H1 (cell line): ENCODE measurements around the gene SUPT4H1. TPM values are rescaled to one million over a fixed set of nuclear protein-coding genes. Genes with fewer than 3 reads are reported as not detected.

Experiments used
- ATF2 ChIP-seq: IDR thresholded peaks from 2 replicates; pipeline ENCODE4 v1.6.1; 2012; ENCODE audit warnings: low read length, inconsistent platforms
- CHD7 ChIP-seq: fragments of 300-600 bp; sonication (generic); IDR thresholded peaks from 2 replicates; pipeline ENCODE4 v1.7.1; 2012; ENCODE audit warnings: low read length, moderate library complexity, mild to moderate bottlenecking, inconsistent platforms; ENCODE audit not compliant: insufficient replicate concordance
- CTBP2 ChIP-seq: IDR thresholded peaks from 2 replicates; pipeline ENCODE4 v1.7.0; 2011; ENCODE audit warnings: borderline replicate concordance, mild to moderate bottlenecking, moderate library complexity, mixed read lengths, low read length; ENCODE audit not compliant: insufficient read depth, insufficient read length
- JUN ChIP-seq: IDR thresholded peaks from 2 replicates; pipeline ENCODE4 v1.6.1; 2011; ENCODE audit warnings: low read depth, mild to moderate bottlenecking, improper control_type of control experiment, low read length
- SIRT6 ChIP-seq: IDR thresholded peaks from one replicate; pipeline ENCODE4 v1.7.1; 2012; ENCODE audit warnings: low read length, inconsistent platforms
- SUZ12 ChIP-seq: fragments of 200-600 bp; sonication (generic); IDR thresholded peaks from 2 replicates; pipeline ENCODE4 v1.6.1; 2012; ENCODE audit warnings: mild to moderate bottlenecking, inconsistent platforms, low read length, moderate library complexity, mixed read lengths
- TAF1 ChIP-seq: IDR thresholded peaks from 2 replicates; pipeline ENCODE4 v1.6.1; 2011; ENCODE audit warnings: mild to moderate bottlenecking, low read depth, low read length
- polyA plus RNA-seq, 7 experiments: library from polyadenylated mRNA; depleted of rRNA in 3 of 7; stranded (reverse) in 5 of 7; unstranded in 2 of 7; fragments of >200 nt in 5 of 7; fragments of 200-250 nt in 2 of 7; gene quantifications; 1 replicate in 5 of 7; 2 replicates in 1 of 7; 4 replicates in 1 of 7; pipeline versions ENCODE4 v1.2.1 to v1.2.3, GENCODE V29; 2011 to 2013; ENCODE audit warnings: missing spikeins in 2 of 7, mixed read lengths in 2 of 7
- total RNA-seq: library from RNA; stranded (reverse); fragmentation: NEBNext Ultra II Directional; extraction: Animal tissue kit (Norgen Biotek cat#: 25700); gene quantifications from 2 replicates; pipeline ENCODE4 v1.2.1, GENCODE V29; 2021

SUPT4H1 gene
- total and polyA plus RNA-seq, 2 of the 8 experiments (the other 6 are each of a cell fraction or from before 2014, with no cell fraction given): 112 to 143 TPM

GRCh38 chr17:58306131-58306951, 45.7 kb downstream of the SUPT4H1 start (continued):
- no peak for TF ChIP-seq CHD7
- TF ChIP-seq CTBP2: no peak
- TF ChIP-seq SUZ12: no peak
- TF ChIP-seq JUN: no peak
- no peak for TF ChIP-seq ATF2
- no peak for TF ChIP-seq TAF1
- TF ChIP-seq SIRT6: no peak
